Caki2 (cell line): ENCODE results near the gene GDF2. TPM values are rescaled to one million over a fixed set of nuclear protein-coding genes. Genes with fewer than 3 reads are reported as not detected.

ENCODE experiments used
- DNase-seq: peaks from one replicate; pipeline ENCODE4 v3.0.0-alpha.2; 2015; ENCODE audit warnings: low read depth
- in situ Hi-C: cut with HindIII; loops from 2 replicates; pipeline ENCODE4 v1.10.0; 2016; ENCODE audit warnings: low sequenced_read_pairs, low pct_unique_long_range_greater_than_20kb, mixed read lengths
- total RNA-seq: library from RNA; depleted of rRNA; stranded (reverse); fragments of >200 nt; shearing (Covaris generic); gene quantifications from 2 replicates; pipeline ENCODE4 v1.2.3, GENCODE V29; 2014; ENCODE audit warnings: low replicate concordance

Gene GDF2
- total RNA-seq, 1 experiment from 2014 or later: not detected

DNA sequence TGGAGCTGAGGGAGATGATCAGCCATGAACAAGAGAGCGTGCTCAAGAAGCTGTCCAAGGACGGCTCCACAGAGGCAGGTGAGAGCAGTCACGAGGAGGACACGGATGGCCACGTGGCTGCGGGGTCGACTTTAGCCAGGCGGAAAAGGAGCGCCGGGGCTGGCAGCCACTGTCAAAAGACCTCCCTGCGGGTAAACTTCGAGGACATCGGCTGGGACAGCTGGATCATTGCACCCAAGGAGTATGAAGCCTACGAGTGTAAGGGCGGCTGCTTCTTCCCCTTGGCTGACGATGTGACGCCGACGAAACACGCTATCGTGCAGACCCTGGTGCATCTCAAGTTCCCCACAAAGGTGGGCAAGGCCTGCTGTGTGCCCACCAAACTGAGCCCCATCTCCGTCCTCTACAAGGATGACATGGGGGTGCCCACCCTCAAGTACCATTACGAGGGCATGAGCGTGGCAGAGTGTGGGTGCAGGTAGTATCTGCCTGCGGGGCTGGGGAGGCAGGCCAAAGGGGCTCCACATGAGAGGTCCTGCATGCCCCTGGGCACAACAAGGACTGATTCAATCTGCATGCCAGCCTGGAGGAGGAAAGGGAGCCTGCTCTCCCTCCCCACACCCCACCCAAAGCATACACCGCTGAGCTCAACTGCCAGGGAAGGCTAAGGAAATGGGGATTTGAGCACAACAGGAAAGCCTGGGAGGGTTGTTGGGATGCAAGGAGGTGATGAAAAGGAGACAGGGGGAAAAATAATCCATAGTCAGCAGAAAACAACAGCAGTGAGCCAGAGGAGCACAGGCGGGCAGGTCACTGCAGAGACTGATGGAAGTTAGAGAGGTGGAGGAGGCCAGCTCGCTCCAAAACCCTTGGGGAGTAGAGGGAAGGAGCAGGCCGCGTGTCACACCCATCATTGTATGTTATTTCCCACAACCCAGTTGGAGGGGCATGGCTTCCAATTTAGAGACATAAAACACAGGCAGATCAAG, 3.3 kb downstream of the GDF2 start:
- DNase-seq: no peak
- in situ Hi-C loops: no loop called here

GRCh38 chr10:47326306-47326926, 4.2 kb downstream of the GDF2 start:
- DNase-seq: no peak
- in situ Hi-C loops: no loop called here

DNA sequence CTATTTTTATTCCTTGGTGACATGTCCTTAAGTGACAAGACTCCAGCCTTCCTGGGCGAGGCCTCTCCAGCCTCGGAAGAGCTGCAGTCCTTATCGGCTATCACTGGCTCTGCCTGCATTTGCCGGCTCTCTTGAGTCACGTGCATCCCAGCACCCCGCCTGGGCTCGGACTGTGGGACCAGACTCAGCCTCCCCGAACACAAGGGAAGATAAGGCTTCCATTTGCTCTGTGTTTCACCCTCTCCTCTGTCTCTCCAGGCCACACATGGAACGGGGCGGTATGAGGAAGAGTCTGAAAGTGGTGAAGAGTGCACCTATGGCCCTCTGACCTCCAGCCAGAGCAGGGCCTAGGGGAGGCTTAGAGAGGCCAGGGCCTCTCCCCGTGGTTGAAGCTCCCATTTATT, 4.7 kb downstream of the GDF2 start:
- in situ Hi-C loops: no loop called here
- DNase-seq: no peak

- in situ Hi-C loops: no loop called here
- no peak for DNase-seq
Observed at GRCh38 chr10:47329855-47330254, 7.6 kb downstream of the GDF2 start.

DNA sequence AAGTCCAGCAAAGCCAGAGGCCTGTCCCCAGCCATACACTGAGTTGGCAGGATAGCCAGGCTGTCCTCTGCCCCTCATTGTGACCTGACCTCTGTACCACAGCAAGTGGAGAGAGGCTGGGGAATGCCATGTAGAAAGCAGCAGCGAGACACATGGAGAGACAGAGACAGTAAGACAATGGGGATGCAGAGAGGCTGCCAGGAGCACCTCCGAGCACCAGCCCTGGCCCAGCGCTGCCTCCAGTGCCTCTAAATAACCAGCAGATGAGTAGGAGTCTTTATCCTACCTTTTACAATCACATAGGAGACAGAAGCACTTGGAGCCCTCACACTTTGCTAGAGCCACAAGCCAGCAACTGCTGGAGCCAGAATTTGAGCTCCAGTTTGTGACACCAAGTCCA, 8.1 kb downstream of the GDF2 start:
- in situ Hi-C loops: no loop called here
- no peak for DNase-seq

GRCh38 chr10:47330804-47331203, 8.6 kb downstream of the GDF2 start:
- in situ Hi-C loops: no loop called here
- DNase-seq: no peak

DNA sequence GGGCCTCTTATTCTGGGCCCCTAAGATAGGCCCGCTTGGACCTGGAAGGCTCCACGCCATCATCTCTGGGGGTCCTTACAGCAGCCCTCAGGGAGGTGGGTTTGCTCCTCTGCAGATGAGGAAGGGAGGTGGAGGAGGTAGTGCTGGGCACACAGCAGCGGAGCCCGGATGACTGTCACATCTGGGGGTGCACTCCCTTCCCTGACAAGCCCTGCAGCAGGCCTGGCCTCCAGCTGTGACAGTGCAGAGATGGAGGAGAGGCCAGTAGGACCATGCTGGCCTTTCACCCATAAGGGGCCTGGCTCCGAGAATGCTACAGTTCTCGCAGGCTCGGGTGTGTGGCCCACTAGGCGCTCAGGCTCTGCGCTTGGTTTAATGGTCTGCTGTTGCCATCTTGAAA, 9.2 kb downstream of the GDF2 start:
- in situ Hi-C loops: no loop called here
- DNase-seq: no peak

DNA sequence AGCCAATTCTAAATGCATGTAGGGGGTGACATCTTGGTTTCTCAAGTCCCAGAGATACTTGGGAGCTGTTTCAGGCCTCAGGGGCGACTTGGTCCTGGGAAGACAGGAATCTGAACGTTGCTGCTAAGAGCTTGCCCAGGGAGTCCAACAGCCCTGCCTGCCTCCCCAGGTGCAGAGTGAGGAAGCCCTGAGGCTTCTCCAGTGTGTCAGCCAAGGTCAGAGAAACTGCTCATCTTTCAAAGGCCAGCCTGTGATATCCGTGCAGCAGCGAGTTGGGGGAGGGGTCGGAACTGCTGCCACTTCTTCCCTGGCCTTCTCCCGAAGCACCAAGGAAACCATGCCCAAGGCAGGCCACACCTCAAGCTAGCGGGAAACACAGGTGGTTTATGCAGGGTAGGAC, 9.7 kb downstream of the GDF2 start:
- DNase-seq: no peak
- in situ Hi-C loops: no loop called here

DNA sequence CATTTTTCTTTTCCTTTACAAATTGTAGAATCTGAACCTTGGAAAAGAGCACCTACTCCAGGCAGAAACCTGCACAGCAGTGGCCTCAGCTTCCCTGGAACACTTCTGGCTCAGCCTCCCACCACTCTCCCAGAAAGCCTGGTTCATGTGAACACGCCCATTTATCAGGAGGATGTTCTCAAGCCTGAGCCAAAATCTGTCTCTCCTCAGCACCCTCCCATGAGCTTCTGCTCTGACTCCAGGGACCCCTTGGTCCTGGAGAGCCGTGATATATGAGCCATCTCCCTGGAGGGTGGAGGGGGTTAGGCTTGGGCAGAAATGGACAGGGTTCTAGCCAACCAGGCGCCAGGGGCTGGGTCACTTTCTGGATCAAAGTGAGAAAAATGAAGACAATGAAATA, 10.1 kb downstream of the GDF2 start:
- no peak for DNase-seq
- in situ Hi-C loops: no loop called here

- in situ Hi-C loops: no loop called here
- DNase-seq: no peak
Observed at GRCh38 chr10:47332946-47333345, 10.7 kb downstream of the GDF2 start.

DNA sequence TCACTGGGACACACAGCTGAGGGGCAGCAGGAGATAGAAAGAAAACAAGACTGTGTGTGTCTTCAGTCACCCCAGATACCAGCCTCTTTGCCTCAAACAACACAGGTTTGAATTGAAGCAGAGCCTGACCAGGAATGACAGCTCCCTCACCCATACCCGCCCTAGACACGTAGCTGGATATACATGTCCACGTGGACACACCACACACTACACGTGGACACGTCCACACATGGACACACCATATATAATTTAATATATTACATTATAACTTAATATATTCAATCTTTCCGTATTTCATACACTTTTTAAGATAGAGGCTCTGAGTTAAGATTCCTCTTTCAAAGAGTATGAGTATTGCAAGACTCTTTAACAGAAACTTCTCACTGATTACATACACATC, 11.3 kb downstream of the GDF2 start:
- in situ Hi-C loops: no loop called here

GRCh38 chr10:47334466-47335295, 12.4 kb downstream of the GDF2 start:
- in situ Hi-C loops: no loop called here
- DNase-seq: no peak

More for the DNA sequence above, 11.3 kb downstream of the GDF2 start:
- no peak for DNase-seq

DNA sequence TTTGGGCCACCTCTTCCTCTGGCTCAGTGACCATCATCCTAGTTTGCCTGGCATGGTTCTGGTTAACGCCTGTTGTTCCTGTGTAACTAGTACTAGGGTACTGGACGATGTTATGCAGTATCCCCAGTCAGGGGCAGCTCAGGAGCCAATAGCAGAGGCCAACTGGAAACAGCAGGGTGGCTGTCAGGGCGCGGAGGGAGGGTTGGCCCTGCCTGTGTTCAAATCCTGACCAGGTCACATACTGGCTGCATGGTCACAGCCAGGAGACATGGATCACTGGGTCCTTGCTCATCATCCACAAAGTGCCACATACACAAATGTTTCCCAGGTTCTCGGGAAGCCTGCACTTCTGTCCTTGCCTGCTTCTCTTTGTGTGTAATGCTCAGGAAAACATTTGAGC, 13.7 kb downstream of the GDF2 start:
- in situ Hi-C loops: no loop called here
- no peak for DNase-seq

DNA sequence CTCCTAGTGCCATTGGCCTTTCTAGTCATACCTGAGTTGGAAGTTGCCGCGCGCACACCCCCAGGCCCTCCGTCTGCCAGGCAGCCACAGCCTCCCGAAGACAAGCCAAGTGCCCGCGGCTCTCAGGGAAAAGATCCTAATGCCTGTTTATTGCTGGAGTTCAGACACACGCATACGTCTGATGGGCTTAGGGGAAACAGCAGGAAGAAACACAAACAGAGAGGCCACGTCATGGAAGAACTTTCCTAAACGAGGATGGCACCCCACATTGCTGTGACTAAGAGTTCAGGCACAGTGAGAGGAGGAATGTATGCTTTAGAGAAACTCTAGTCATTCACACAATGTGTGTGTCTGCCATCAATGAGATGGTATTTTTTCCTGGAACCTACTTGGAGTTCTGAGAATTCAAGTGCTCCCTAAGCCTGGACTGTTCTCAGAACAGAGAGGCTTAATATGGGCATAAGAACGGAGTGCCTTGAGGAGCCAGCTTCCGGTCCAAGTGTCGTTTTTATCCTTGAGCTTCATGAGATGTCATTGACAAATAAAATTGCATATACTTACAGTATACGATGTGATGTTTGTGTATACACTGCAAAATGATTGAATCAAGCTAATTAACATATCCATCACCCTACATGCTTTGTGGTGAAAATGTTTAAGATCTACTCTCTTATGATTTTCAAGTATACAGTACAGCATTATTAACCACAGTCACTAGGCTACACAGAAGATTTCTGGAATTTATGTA, 14.3 kb downstream of the GDF2 start:
- in situ Hi-C loops: no loop called here
- DNase-seq: no peak

DNA sequence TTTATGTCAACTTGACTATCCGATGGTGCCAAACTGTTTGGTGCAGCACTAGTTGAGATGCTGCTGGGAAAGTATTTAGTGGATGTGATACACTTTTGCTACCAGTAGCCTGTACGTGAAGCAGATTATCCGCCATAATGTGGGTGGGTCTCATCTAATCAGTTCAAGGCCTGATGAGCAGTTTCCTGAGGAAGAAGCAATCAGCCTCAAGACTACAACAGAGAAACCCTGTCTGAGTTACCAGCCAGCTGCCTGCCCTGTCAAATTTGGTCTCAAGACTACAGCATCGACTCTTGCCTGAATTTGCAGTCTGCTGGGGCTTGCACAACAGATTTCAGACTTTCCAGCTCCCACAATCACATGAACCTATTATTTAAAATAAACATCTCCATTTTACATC, 15.1 kb downstream of the GDF2 start:
- in situ Hi-C loops: no loop called here

DNA sequence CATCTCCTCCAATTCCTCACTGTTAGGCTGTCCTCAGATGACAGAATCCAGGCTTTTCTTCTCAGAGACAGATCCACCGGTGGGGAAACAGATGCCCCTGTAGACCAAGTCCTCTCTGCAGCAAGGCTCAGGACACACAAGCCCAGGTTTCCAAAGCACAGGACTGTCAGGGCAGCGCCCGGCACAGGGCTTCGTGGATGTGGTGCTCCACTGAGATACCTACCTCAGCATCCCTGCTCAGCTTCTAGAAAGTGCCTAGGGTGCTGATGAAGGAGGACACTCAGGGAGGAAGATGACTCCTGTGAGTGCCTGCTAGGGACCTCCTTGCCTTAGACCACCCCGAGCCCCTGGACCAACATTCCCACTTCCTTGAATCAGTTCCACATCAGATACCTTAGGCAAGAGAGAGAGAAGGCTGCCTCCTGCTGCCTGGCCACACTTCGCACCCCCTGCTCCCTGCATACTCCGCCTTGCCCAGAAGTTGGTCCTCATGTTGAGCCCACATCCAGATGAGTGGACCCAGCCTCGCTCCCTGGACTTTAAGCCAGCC, 17.0 kb downstream of the GDF2 start:
- in situ Hi-C loops: no loop called here

More for the DNA sequence above, 15.1 kb downstream of the GDF2 start:
- DNase-seq: no peak

DNA sequence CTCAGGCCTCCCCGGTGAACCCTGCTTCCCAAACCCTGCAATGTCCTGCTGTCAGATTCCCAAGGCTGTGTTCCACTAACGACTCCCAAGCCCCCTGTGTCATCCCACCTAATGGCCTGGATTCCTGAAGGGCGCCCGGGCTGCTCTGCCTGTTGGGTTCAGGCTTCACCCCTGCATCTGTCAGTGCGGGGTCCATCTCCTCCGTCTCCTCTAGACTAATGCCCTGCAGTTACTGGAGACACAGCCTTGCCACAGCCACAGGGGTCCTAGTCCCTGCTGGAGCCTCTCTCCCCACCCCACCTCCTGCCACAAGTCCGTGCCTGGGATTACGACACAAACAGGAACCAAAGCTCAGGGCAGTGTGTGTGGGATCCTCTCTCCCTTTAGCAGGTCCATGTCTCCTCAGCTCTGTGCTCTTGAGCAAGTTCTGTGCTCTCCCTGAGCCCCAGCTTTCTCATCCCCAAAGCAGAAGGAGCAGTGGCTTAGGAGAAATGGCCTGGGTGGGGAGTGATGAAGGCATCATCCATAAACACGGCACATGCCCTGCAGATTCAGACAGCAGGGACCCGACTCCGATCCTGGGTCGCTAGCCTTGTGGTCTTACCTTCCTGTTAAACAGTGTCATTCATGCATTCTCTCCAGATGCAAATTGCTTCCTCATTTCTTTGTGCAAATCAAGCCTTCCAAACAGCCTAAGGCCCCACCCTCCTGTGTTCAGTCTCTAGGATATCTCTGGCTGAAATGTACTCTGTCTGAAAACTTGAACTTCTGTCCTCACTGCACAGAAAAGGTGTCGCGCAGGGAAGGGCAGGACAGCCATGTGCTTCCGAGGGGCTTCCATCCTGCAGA, 17.7 kb downstream of the GDF2 start:
- in situ Hi-C loops: no loop called here
- no peak for DNase-seq

More for the DNA sequence above, 17.0 kb downstream of the GDF2 start:
- DNase-seq: no peak
